Tibial artery (tissue), 4 donors: ENCODE results near the gene NHLH1.

ENCODE experiments used
- DNase-seq, 2 donors: peaks; one replicate each; pipeline ENCODE4 v3.0.0-alpha.2; 2019
- H3K27ac ChIP-seq, 2 donors: fragments of 200-600 bp; sonication (generic) in 1 of 2; 1 replicate in 1 of 2; 2 replicates in 1 of 2; pipeline ENCODE4 v1.5.1; 2018 to 2019; ENCODE audit warnings: mild to moderate bottlenecking in 1 of 2
- H3K27me3 ChIP-seq, 2 donors: fragments of 200-600 bp; sonication (generic) in 1 of 2; one replicate each; pipeline versions ENCODE4 v1.5.1 to v1.6.0; 2016 to 2019
- H3K36me3 ChIP-seq, 3 donors: fragments of 200-600 bp; sonication (generic) in 2 of 3; one replicate each; pipeline ENCODE4 v1.5.1; 2016 to 2019; ENCODE audit warnings: mild to moderate bottlenecking in 2 of 3
- H3K4me1 ChIP-seq, 4 donors: fragments of 200-600 bp; sonication (generic) in 2 of 4; 1 replicate in 3 of 4; 2 replicates in 1 of 4; pipeline ENCODE4 v1.5.1; 2016 to 2019
- H3K4me3 ChIP-seq, 2 donors: fragments of 200-600 bp; sonication (generic) in 1 of 2; 1 replicate in 1 of 2; 2 replicates in 1 of 2; pipeline ENCODE4 v1.5.1; 2018 to 2019; ENCODE audit warnings: mild to moderate bottlenecking in 2 of 2
- H3K9me3 ChIP-seq, 3 donors: fragments of 200-600 bp; sonication (generic) in 1 of 3; one replicate each; pipeline ENCODE4 v1.5.1; 2016 to 2019
- intact Hi-C: fragments of 100-400 bp; cut with DNase I; formaldehyde crosslinking; loops from one replicate; pipeline ENCODE4 v1.15.0; 2023; ENCODE audit warnings: low total_unique reads
- TF ChIP-seq, protein P1 (sequence below), 2 experiments: fragments of 200-600 bp in 1 of 2; fragments of 450-650 bp in 1 of 2; IDR thresholded peaks; one replicate each; pipeline ENCODE4 v1.5.1; 2017 to 2019; ENCODE audit warnings: antibody characterized with exemption in 2 of 2, mild to moderate bottlenecking in 1 of 2, moderate library complexity in 1 of 2

Gene NHLH1

DNA sequence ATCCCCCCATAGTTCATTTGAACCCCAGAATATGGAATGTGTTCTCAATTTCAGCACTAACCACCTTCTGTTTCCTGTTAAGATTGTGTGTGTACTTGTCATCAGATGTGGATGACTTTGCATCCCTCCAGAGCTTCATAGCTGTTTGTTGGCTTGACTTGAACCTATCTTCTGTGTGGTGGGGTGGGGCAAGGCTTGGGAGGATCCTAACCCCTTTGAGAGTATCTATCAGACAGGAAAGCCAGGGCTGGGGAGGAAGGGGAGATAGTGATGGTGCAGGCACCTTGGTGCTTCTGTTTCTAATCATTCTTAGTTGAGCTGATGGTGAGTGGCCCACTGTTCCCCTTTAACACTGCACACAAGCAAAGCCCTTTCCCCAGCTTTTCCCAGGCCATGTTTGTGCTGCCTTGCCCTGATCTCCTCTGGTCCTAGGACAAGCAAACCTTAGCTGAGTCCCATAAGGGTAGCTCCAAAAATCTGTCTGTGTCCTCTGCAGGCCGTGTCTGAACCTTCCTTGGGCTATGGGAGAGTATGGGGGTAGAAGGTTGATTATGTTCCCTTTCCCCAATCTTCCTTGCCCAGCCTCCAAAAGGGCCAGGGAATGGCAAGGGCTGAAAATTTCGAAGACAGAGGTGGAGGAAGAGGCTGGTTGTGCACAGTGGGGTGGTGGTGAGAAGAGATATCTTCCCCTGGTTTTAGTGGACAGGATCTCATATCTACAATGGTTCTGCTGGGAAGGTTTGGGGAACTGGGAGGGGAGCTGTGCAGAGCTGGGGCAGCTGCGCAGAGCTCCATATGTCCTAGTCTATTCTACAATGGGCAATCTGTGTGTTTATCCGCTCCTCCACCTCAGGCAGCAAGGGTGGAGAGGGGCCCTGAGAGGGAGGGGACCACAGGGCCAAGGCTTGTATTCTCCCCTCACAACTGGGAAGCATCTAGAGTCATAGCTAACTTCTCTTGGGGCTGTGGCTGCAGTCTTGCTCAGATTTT lies 1.4 kb downstream of the NHLH1 start:
- intact Hi-C loops, result no loop called here
- TF ChIP-seq, protein P1, sequence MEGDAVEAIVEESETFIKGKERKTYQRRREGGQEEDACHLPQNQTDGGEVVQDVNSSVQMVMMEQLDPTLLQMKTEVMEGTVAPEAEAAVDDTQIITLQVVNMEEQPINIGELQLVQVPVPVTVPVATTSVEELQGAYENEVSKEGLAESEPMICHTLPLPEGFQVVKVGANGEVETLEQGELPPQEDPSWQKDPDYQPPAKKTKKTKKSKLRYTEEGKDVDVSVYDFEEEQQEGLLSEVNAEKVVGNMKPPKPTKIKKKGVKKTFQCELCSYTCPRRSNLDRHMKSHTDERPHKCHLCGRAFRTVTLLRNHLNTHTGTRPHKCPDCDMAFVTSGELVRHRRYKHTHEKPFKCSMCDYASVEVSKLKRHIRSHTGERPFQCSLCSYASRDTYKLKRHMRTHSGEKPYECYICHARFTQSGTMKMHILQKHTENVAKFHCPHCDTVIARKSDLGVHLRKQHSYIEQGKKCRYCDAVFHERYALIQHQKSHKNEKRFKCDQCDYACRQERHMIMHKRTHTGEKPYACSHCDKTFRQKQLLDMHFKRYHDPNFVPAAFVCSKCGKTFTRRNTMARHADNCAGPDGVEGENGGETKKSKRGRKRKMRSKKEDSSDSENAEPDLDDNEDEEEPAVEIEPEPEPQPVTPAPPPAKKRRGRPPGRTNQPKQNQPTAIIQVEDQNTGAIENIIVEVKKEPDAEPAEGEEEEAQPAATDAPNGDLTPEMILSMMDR (IDR thresholded peaks at IDR 0.05), result no peak
- Histone ChIP-seq H3K4me3 (no peak overlapping the region), H3K27me3 (peaks cover 0 to 33% of the 10 kb centered on the region in 2 donors), H3K27ac (no peak overlapping the region), H3K36me3 (no peaks in the 10 kb centered on the region), H3K4me1 (no peaks in the 10 kb centered on the region), H3K9me3 (no peaks in the 10 kb centered on the region)
- DNase-seq, result no peak

DNA sequence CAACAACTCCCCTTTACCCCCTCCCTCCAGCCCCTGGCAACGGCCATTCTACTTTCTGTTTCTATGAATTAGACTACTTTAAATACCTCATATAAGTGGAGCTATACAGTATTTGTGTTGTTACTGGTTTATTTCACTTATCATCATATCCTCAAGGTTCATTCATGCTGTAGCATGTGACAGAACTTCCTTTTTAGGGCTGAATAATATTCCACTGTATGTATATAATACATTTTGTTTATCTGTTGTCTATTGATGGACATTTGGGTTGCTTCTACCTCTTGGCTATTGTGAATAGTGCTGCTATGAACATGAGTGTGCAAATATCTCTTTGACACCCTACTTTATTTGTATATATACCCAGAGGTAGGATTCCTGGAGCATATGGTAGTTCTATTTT lies 2.2 kb downstream of the NHLH1 start:
- intact Hi-C loops, result no loop called here
- no peak overlapping the region for H3K27ac ChIP-seq
- TF ChIP-seq, protein P1 (IDR thresholded peaks at IDR 0.05), result no peak
- peaks cover 0 to 33% of the 10 kb centered on the region in 2 donors for H3K27me3 ChIP-seq
- no peak for DNase-seq
- no peaks in the 10 kb centered on the region for H3K36me3 ChIP-seq
- no peak overlapping the region for H3K4me3 ChIP-seq
- no peaks in the 10 kb centered on the region for H3K4me1 ChIP-seq
- no peaks in the 10 kb centered on the region for H3K9me3 ChIP-seq

DNA sequence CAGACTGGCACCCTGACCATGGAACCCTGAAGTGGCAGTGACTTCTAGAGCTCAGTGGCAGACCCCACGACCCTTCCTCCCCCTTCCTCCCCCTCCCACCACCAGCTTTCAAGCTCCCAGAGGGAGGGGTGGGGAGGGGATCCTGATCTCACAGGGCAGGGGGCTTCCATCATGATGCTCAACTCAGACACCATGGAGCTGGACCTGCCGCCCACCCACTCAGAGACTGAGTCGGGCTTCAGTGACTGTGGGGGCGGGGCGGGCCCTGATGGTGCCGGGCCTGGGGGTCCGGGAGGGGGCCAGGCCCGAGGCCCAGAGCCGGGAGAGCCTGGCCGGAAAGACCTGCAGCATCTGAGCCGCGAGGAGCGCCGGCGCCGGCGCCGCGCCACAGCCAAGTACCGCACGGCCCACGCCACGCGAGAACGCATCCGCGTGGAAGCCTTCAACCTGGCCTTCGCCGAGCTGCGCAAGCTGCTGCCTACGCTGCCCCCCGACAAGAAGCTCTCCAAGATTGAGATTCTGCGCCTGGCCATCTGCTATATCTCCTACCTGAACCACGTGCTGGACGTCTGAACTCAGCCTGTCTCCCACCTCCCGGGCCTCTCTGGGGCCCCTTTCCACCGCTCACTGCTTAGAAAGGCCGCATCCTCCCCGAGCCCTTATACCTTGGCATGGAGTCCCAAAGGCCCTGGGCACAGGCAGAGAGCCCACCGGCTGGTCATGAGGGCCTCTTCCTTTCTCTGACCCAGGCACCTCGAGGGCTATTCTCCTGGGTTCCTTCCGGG lies 3.9 kb downstream of the NHLH1 start:
- DNase-seq, result no peak
- intact Hi-C loops, result no loop called here
- Histone ChIP-seq H3K27ac (no peak overlapping the region), H3K4me1 (peaks cover 0 to under 1% (median 0%) of the 10 kb centered on the region in 4 donors), H3K36me3 (no peaks in the 10 kb centered on the region), H3K9me3 (no peaks in the 10 kb centered on the region), H3K4me3 (no peak overlapping the region), H3K27me3 (peaks cover 0 to 38% of the 10 kb centered on the region in 2 donors)
- TF ChIP-seq, protein P1 (IDR thresholded peaks at IDR 0.05), result no peak

DNA sequence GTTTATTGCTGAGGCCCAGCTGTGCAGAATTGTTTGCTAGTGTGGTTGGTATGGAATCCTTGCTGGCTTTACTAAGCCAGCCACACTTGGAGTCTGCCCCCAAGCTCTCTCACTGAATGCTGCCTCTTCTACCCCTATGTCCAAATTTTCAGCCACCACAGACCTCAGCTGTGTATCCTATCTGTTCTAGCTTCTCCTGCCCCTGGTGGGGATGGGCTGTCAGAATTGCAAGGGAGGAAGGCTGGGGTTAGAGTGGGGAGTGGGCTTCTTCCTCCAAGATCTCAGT lies 4.4 kb downstream of the NHLH1 start:
- intact Hi-C loops, result no loop called here

DNA sequence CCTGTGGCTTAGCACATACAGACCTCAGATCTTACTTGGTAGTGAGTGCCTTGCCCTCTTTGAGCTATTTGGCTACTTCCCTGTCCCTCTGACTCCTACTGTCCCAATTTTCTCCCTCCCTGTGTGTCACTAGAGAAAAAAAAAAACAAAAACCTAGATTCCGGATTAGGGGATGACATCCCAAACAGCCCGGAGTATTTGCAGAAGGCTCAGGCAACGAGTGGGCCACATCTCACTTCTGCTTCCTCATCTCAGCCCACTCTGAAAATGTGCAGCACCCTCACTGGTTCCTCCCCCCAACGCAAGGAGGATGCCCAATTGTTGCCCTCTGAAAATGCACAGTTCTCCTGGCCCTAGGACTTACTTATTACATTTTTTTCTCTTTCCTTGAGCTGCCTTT lies 4.9 kb downstream of the NHLH1 start:
- Histone ChIP-seq H3K36me3 (no peaks in the 10 kb centered on the region), H3K27ac (no peak overlapping the region), H3K27me3 (peaks cover 0 to 37% of the 10 kb centered on the region in 2 donors), H3K4me3 (no peak overlapping the region), H3K9me3 (no peaks in the 10 kb centered on the region), H3K4me1 (peaks cover 0 to 8% (median 2%) of the 10 kb centered on the region in 4 donors)
- TF ChIP-seq, protein P1 (IDR thresholded peaks at IDR 0.05), result no peak
- DNase-seq, result no peak
- intact Hi-C loops, result no loop called here

More for the DNA sequence above, 4.4 kb downstream of the NHLH1 start:
- TF ChIP-seq, protein P1 (IDR thresholded peaks at IDR 0.05), result no peak
- Histone ChIP-seq H3K27ac (no peak overlapping the region), H3K4me1 (peaks cover 0 to 5% (median 2%) of the 10 kb centered on the region in 4 donors), H3K4me3 (no peak overlapping the region), H3K36me3 (no peaks in the 10 kb centered on the region), H3K27me3 (peaks cover 0 to 41% of the 10 kb centered on the region in 2 donors), H3K9me3 (no peaks in the 10 kb centered on the region)
- no peak for DNase-seq
